T47D (cell line): ENCODE data around the gene ADAMTS17.
A peak's percentile ranks its signal among the peaks of the same experiment; 100 is the strongest.

Experiments
- DNase-seq, 2 experiments: peaks; one replicate each; pipeline versions ENCODE4 v3.0.0 to v3.0.0-alpha.2; 2011 to 2012; ENCODE audit warnings: low read depth in 1 of 2, low spot score in 1 of 2
- JUND ChIP-seq: IDR thresholded peaks from 2 replicates; pipeline ENCODE4 v1.6.1; 2012; ENCODE audit warnings: low read depth
- in situ Hi-C: cut with HindIII; loops from 2 replicates; pipeline ENCODE4 v1.10.0; 2016; ENCODE audit warnings: low sequenced_read_pairs, low pct_unique_long_range_greater_than_20kb

ADAMTS17 gene

GRCh38 chr15:100295939-100296565 lies 45.7 kb downstream of the ADAMTS17 start:
- DNase-seq, result no peak
- TF ChIP-seq JUND, result no peak
- in situ Hi-C loops, result no loop called here

- TF ChIP-seq JUND, result no peak
- in situ Hi-C loops, result no loop called here
- DNase-seq, result no peak
These were observed 49.8 kb downstream of the ADAMTS17 start for GRCh38 chr15:100292010-100292409.

GRCh38 chr15:100291106-100291505 lies 50.7 kb downstream of the ADAMTS17 start:
- in situ Hi-C loops, result no loop called here
- no peak for TF ChIP-seq JUND
- DNase-seq, result peak in 1 of 2 experiments; percentile 20

GRCh38 chr15:100285641-100286295 lies 56.0 kb downstream of the ADAMTS17 start:
- in situ Hi-C loops, result no loop called here
- no peak for DNase-seq
- TF ChIP-seq JUND, result no peak

- no peak for DNase-seq
- no peak for TF ChIP-seq JUND
- in situ Hi-C loops, result no loop called here
These were observed 57.1 kb downstream of the ADAMTS17 start for GRCh38 chr15:100284701-100285100.

GRCh38 chr15:100284191-100284590 lies 57.6 kb downstream of the ADAMTS17 start:
- no peak for TF ChIP-seq JUND
- DNase-seq, result no peak
- in situ Hi-C loops, result no loop called here

GRCh38 chr15:100281096-100281917 lies 60.5 kb downstream of the ADAMTS17 start:
- DNase-seq, result no peak
- no peak for TF ChIP-seq JUND
- in situ Hi-C loops, result no loop called here

GRCh38 chr15:100279849-100280248 lies 61.9 kb downstream of the ADAMTS17 start:
- in situ Hi-C loops, result no loop called here
- no peak for DNase-seq

GRCh38 chr15:100279446-100279845 lies 62.3 kb downstream of the ADAMTS17 start:
- DNase-seq, result no peak
- in situ Hi-C loops, result no loop called here
- no peak for TF ChIP-seq JUND

More at GRCh38 chr15:100279849-100280248, 61.9 kb downstream of the ADAMTS17 start:
- TF ChIP-seq JUND, result no peak

GRCh38 chr15:100278596-100279380 lies 63.0 kb downstream of the ADAMTS17 start:
- DNase-seq, result no peak
- in situ Hi-C loops, result no loop called here
- TF ChIP-seq JUND, result no peak

GRCh38 chr15:100277087-100277855 lies 64.5 kb downstream of the ADAMTS17 start:
- in situ Hi-C loops, result no loop called here
- no peak for DNase-seq
- no peak for TF ChIP-seq JUND

- no peak for TF ChIP-seq JUND
- in situ Hi-C loops, result no loop called here
These were observed 65.3 kb downstream of the ADAMTS17 start for GRCh38 chr15:100276506-100276905.

More at GRCh38 chr15:100276506-100276905, 65.3 kb downstream of the ADAMTS17 start:
- DNase-seq, result no peak
